Upper lobe of left lung (tissue), 6 donors: ENCODE results near the gene LAMC1. TPM values are rescaled to one million over a fixed set of nuclear protein-coding genes. Genes with fewer than 3 reads are reported as not detected.

Experiments used
- ATAC-seq, 2 donors: fragments of 200-7000 bp; cut with Tn5 transposase; one replicate each; pipeline ENCODE4 v1.9.1; 2022; ENCODE audit warnings: mild to moderate bottlenecking in 2 of 2, moderate library complexity in 2 of 2; ENCODE audit not compliant: low FRiP score in 2 of 2
- DNase-seq, 2 donors: peaks; one replicate each; pipeline ENCODE4 v3.0.0-alpha.2; 2019 to 2020
- H3K27ac ChIP-seq, 4 donors: fragments of 200-600 bp; sonication (generic); one replicate each; pipeline ENCODE4 v1.5.1; 2016 to 2019
- H3K27me3 ChIP-seq, 4 donors: fragments of 200-600 bp; sonication (generic); one replicate each; pipeline ENCODE4 v1.5.1; 2017 to 2019
- H3K36me3 ChIP-seq, 4 donors: fragments of 200-600 bp; sonication (generic); one replicate each; pipeline ENCODE4 v1.5.1; 2016 to 2019
- H3K4me1 ChIP-seq, 4 donors: fragments of 200-600 bp; sonication (generic); one replicate each; pipeline ENCODE4 v1.5.1; 2018 to 2019
- H3K4me3 ChIP-seq, 4 donors: fragments of 200-600 bp; sonication (generic); one replicate each; pipeline ENCODE4 v1.5.1; 2017 to 2019; ENCODE audit warnings: mild to moderate bottlenecking in 2 of 4, moderate library complexity in 1 of 4
- H3K9me3 ChIP-seq, 4 donors: fragments of 200-600 bp; sonication (generic); one replicate each; pipeline ENCODE4 v1.5.1; 2018 to 2019
- CTCF ChIP-seq, 6 experiments: fragments of 450-650 bp in 4 of 6; fragments of 200-600 bp in 2 of 6; sonication (generic) in 2 of 6; IDR thresholded peaks; one replicate each; pipeline ENCODE4 v1.5.1; 2016 to 2019; ENCODE audit warnings: antibody characterized with exemption in 6 of 6
- EP300 ChIP-seq, 4 donors: sonication (generic); formaldehyde crosslinking; IDR thresholded peaks; one replicate each; pipeline ENCODE4 v1.5.1; 2017; ENCODE audit warnings: antibody characterized with exemption in 4 of 4, control low read depth in 2 of 4
- POLR2A ChIP-seq, 4 donors: fragments of 450-650 bp; IDR thresholded peaks; one replicate each; pipeline ENCODE4 v1.5.1; 2016 to 2017; ENCODE audit warnings: antibody characterized with exemption in 4 of 4, mild to moderate bottlenecking in 2 of 4
- POLR2AphosphoS5 ChIP-seq, 2 donors: sonication (generic); formaldehyde crosslinking; IDR thresholded peaks; one replicate each; pipeline ENCODE4 v1.5.1; 2017; ENCODE audit warnings: antibody characterized with exemption in 2 of 2
- WGBS, 2 donors: methylation state at CpG; one replicate each; pipeline ENCODE4 v1.1.5; 2017 to 2018; 5-methylcytosine and 5-hydroxymethylcytosine counted together
- total RNA-seq, 6 donors: library from RNA; depleted of rRNA in 4 of 6; stranded (reverse); fragments of >200 nt in 4 of 6; gene quantifications; one replicate each; pipeline versions ENCODE4 v1.1.0 to v1.2.1, GENCODE V29; 2016 to 2021
- donor health status: DM: no; HTN: no; CAD: no; lungs with moderate emphysema.
- donor health status: DM: no; HTN: yes; CAD: no; lungs with severe emphysema.

Gene LAMC1
- total RNA-seq, 6 donors from 2014 or later, result 92.0 to 232 (median 134) TPM

GRCh38 chr1:183096351-183096750 lies 73.1 kb downstream of the LAMC1 start:
- no peaks in the 10 kb centered on the region for H3K27me3 ChIP-seq
- no peak overlapping the region for H3K4me3 ChIP-seq
- no peaks in the 10 kb centered on the region for H3K9me3 ChIP-seq
- peak overlapping the region in 1 of 4 donors; percentile 23 for H3K27ac ChIP-seq
- peaks cover 10 to 21% (median 13%) of the 10 kb centered on the region in 4 donors for H3K4me1 ChIP-seq
- DNase-seq (no peak), ATAC-seq (no peak)
- no peaks in the 10 kb centered on the region for H3K36me3 ChIP-seq
- WGBS, 2 donors, result 84 to 93% methylated on average over 2 of the region's 2 CpGs
- TF ChIP-seq POLR2AphosphoS5 (IDR thresholded peaks at IDR 0.05), result no peak
- no peak for TF ChIP-seq CTCF (IDR thresholded peaks at IDR 0.05)
- no peak for TF ChIP-seq EP300 (IDR thresholded peaks at IDR 0.05)
- TF ChIP-seq POLR2A (IDR thresholded peaks at IDR 0.05), result no peak

- DNase-seq, result no peak
- TF ChIP-seq CTCF (IDR thresholded peaks at IDR 0.05), result no peak
- peak in 1 of 2 donors; percentile 72 for TF ChIP-seq POLR2AphosphoS5 (IDR thresholded peaks at IDR 0.05)
- 69 to 76% methylated on average over 3 of the region's 3 CpGs for WGBS, 2 donors
- Histone ChIP-seq H3K27ac (peak overlapping the region in 2 of 4 donors; percentile 23 to 37), H3K4me3 (no peak overlapping the region), H3K9me3 (no peaks in the 10 kb centered on the region), H3K27me3 (no peaks in the 10 kb centered on the region), H3K4me1 (peaks cover 9 to 21% (median 13%) of the 10 kb centered on the region in 4 donors), H3K36me3 (no peaks in the 10 kb centered on the region)
- ATAC-seq, result peak; percentile 31 to 38
Observed at GRCh38 chr1:183096894-183097293, 73.7 kb downstream of the LAMC1 start.

- Histone ChIP-seq H3K27ac (peak overlapping the region in 2 of 4 donors; percentile 17 to 37), H3K4me3 (no peak overlapping the region), H3K27me3 (no peaks in the 10 kb centered on the region), H3K9me3 (no peaks in the 10 kb centered on the region), H3K4me1 (peaks cover 13 to 26% (median 17%) of the 10 kb centered on the region in 4 donors), H3K36me3 (no peaks in the 10 kb centered on the region)
- TF ChIP-seq POLR2A (IDR thresholded peaks at IDR 0.05) (no peak), POLR2AphosphoS5 (IDR thresholded peaks at IDR 0.05) (no peak), EP300 (IDR thresholded peaks at IDR 0.05) (no peak), CTCF (IDR thresholded peaks at IDR 0.05) (no peak)
- WGBS, 2 donors, result 23 to 43% methylated on average over 3 of the region's 3 CpGs
- no peak for DNase-seq
- no peak for ATAC-seq
Observed at GRCh38 chr1:183097438-183098051, 74.3 kb downstream of the LAMC1 start.

GRCh38 chr1:183098317-183098716 lies 75.1 kb downstream of the LAMC1 start:
- no peak for TF ChIP-seq EP300 (IDR thresholded peaks at IDR 0.05)
- TF ChIP-seq CTCF (IDR thresholded peaks at IDR 0.05), result no peak
- no peak for TF ChIP-seq POLR2A (IDR thresholded peaks at IDR 0.05)
- no peak for TF ChIP-seq POLR2AphosphoS5 (IDR thresholded peaks at IDR 0.05)

More at GRCh38 chr1:183098317-183098716, 75.1 kb downstream of the LAMC1 start:
- Histone ChIP-seq H3K27me3 (no peaks in the 10 kb centered on the region), H3K36me3 (peaks cover 0 to 1% (median 0%) of the 10 kb centered on the region in 4 donors), H3K4me3 (no peak overlapping the region), H3K4me1 (peaks cover 10 to 31% (median 20%) of the 10 kb centered on the region in 4 donors), H3K27ac (peak overlapping the region in 1 of 4 donors; percentile 37), H3K9me3 (no peaks in the 10 kb centered on the region)
- ATAC-seq (no peak), DNase-seq (no peak)
- 95 to 98% methylated on average over 2 of the region's 2 CpGs for WGBS, 2 donors
